Pulmonary artery endothelial cell (primary cell): Measurements from ENCODE around the gene SLC38A10. TPM values are rescaled to one million over a fixed set of nuclear protein-coding genes. Genes with fewer than 3 reads are reported as not detected.

Source experiments
- total RNA-seq: library from RNA; depleted of rRNA; stranded (reverse); fragments of >200 nt; gene quantifications from 2 replicates; pipeline ENCODE4 v1.2.3, GENCODE V29; 2014

The SLC38A10 gene
- total RNA-seq, 1 donor from 2014 or later: 61.1 TPM

Other genes starting within 250 kb of the SLC38A10 start
- not detected in 2 replicates for gene PVALEF, start 129.8 kb downstream of the SLC38A10 start, total RNA-seq
- 2.1 and 3.0 TPM in 2 replicates for gene AATK, start 129.1 kb downstream of the SLC38A10 start, total RNA-seq
- gene CEP131, start 72.3 kb downstream of the SLC38A10 start, total RNA-seq: 16.3 TPM in 2 replicates
- 9.0 and 15.8 TPM in 2 replicates for gene TEPSIN, start 56.3 kb downstream of the SLC38A10 start, total RNA-seq
- gene NDUFAF8, start 56.0 kb downstream of the SLC38A10 start, total RNA-seq: 44.0 and 47.6 TPM in 2 replicates
- 2.5 and 2.8 TPM in 2 replicates for gene BAHCC1, start 100.2 kb upstream of the SLC38A10 start, total RNA-seq
- 9,538 and 11,768 TPM in 2 replicates for gene ACTG1, start 217.5 kb upstream of the SLC38A10 start, total RNA-seq
- 0.35 and 0.66 TPM in 2 replicates for gene FSCN2, start 233.1 kb upstream of the SLC38A10 start, total RNA-seq